Prostate gland (tissue), 2 donors: Measurements from ENCODE around the gene TMEM255A.

Experiments
- CTCF ChIP-seq, 4 experiments: fragments of 200-600 bp in 2 of 4; fragments of 450-650 bp in 2 of 4; sonication (generic) in 2 of 4; IDR thresholded peaks; 1 replicate in 3 of 4; 2 replicates in 1 of 4; pipeline ENCODE4 v1.5.1; 2016 to 2019; ENCODE audit warnings: antibody characterized with exemption in 4 of 4, mild to moderate bottlenecking in 2 of 4, moderate library complexity in 2 of 4
- POLR2A ChIP-seq: fragments of 450-650 bp; IDR thresholded peaks from one replicate; pipeline ENCODE4 v1.6.1; 2016; ENCODE audit warnings: antibody characterized with exemption, mild to moderate bottlenecking
- POLR2AphosphoS5 ChIP-seq: sonication (generic); formaldehyde crosslinking; IDR thresholded peaks from one replicate; pipeline ENCODE4 v1.6.1; 2017; ENCODE audit warnings: antibody characterized with exemption

- TF ChIP-seq CTCF (IDR thresholded peaks at IDR 0.05) (no peak), POLR2AphosphoS5 (no peak), POLR2A (no peak)
Observed at GRCh38 chrX:120251471-120252011, 59.7 kb downstream of the TMEM255A start.
